HG03025 (cell line): ENCODE results near the gene SERPIND1.
"Not testable (repeated sequence)": the region's sequence is repeated elsewhere in the genome, so short reads cannot be mapped to it uniquely, and the experiment has no call there.

Source experiments
- ATAC-seq: cut with Tn5 transposase; IDR thresholded peaks from one replicate; pipeline ENCODE4 v1.9.1; 2021; ENCODE audit warnings: mild to moderate bottlenecking, moderate library complexity; ENCODE audit not compliant: unreplicated experiment, low FRiP score

The SERPIND1 gene

DNA sequence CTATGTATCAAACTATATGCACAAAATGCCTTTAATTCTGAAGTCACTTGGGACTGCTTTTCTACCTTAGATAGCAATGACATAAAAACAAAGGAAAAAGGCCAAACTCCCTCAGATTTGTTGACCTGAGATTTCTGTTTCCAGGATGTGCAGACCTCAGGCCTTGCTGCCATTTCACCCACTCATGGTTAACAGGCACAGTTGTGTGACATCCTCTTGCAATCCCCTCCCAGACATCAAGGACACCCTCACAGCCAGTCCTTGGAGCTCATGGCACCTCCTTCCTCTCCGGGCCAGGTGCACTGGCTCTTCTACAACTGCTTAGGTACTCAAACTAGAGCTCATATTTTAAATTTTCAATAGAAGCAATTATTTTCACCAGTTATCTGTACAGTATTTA lies 37.3 kb downstream of the SERPIND1 start:
- ATAC-seq: no peak

- ATAC-seq: no peak
Measured at GRCh38 chr22:20811971-20812660, 38.2 kb downstream of the SERPIND1 start.

GRCh38 chr22:20813056-20813455 lies 39.1 kb downstream of the SERPIND1 start:
- ATAC-seq: no peak

DNA sequence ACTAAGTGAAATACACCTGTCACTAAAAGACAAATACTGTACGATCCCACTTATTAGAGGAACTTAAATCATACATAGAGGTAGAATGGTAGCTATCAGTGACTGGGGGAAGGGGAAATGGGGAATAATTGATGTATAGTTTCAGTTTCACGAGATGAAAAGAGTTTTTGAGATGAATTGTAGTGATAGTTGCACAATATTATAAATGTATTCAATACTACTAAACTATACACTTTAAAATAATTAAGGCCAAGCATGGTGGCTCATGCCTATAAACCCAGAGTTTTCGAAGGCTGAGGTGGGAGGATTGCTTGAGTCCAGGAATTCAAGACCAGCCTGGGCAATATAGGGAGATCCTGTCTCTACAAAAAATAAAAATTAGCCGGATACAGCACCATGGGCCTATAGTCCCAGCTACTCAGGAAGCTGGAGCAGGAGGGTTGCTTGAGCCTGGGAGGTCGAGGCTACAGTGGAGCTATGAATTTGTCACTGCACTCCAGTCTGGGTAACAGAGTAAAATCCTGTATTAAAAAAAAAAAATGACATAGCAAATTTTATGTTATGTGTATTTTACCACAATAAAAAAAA lies 40.4 kb downstream of the SERPIND1 start:
- ATAC-seq: no peak

GRCh38 chr22:20815477-20816050 lies 41.7 kb downstream of the SERPIND1 start:
- ATAC-seq: no peak

GRCh38 chr22:20816559-20816958 lies 42.6 kb downstream of the SERPIND1 start:
- no peak for ATAC-seq

DNA sequence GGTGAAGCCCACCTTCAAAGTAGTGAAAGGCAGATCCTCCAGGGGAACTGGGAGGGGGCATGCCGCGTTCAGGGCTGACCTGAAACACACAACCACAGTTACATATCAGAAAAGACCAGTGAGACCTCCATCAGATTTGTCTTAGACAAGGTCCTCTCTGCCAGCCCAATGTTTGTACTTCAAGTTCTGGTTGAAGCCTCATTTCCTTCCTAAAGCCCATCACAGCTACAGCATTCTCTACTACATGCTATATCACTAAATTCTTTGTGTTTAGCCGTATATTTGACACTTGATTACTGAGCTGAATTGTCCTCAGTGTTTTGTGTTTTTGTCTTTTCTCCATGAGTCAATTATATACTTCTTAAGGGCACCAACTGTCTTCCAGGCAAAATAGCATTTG lies 44.6 kb downstream of the SERPIND1 start:
- no peak for ATAC-seq

GRCh38 chr22:20819471-20819870 lies 45.6 kb downstream of the SERPIND1 start:
- no peak for ATAC-seq

GRCh38 chr22:20821717-20822239 lies 47.9 kb downstream of the SERPIND1 start:
- ATAC-seq: not testable (repeated sequence)

DNA sequence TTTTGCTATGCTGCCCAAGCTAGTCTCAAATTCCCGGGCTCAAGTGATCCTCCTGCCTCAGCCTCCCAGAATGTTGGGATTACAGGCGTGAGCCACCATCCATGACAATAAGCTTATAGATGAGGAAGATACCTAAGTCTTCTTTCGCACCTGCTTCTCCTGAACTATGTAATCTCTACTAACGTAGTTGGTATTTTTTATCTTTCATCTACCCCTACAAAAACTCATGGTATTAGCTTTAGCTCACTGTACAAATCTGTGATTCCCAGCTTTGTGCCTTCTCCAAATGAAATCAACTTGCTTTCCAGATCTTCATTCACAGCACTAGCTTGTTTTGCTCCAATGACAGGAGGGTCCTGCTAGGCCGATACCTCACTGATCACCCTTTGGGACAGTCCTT lies 48.3 kb downstream of the SERPIND1 start:
- no peak for ATAC-seq

GRCh38 chr22:20823264-20823663 lies 49.4 kb downstream of the SERPIND1 start:
- no peak for ATAC-seq

- ATAC-seq: not testable (repeated sequence)
Measured at GRCh38 chr22:20825216-20825615, 51.3 kb downstream of the SERPIND1 start.

GRCh38 chr22:20825624-20826023 lies 51.7 kb downstream of the SERPIND1 start:
- ATAC-seq: no peak

- not testable (repeated sequence) for ATAC-seq
Measured at GRCh38 chr22:20826373-20827152, 52.6 kb downstream of the SERPIND1 start.

DNA sequence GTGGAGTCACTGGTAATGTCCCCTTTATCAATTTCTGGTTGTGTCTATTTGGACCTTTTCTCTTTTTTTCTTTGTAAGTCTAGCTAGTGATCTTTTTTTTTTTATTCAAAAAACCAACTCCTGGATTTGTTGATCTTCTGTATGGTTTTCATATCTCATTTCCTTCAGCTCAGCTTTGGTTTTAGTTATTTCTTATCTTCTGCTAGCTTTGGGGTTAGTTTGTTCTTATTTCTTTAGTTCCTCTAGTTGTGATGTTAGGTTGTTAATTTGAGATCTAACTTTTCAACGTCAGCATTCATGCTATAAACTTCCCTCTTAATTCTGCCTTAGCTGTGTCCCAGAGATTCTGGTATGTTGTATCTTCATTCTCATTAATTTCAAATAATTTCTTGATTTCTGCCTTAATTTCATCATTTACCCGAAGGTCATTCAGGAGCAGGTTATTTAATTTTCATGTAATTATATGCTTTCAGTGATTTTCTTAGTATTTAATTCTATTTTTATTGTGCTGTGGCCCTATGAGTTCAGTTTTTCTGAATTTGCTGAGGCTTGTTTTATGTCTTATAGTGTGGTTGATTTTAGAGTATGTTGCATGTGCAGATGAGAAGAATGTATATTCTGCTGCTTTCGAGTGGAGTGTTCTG lies 55.7 kb downstream of the SERPIND1 start:
- no peak for ATAC-seq

DNA sequence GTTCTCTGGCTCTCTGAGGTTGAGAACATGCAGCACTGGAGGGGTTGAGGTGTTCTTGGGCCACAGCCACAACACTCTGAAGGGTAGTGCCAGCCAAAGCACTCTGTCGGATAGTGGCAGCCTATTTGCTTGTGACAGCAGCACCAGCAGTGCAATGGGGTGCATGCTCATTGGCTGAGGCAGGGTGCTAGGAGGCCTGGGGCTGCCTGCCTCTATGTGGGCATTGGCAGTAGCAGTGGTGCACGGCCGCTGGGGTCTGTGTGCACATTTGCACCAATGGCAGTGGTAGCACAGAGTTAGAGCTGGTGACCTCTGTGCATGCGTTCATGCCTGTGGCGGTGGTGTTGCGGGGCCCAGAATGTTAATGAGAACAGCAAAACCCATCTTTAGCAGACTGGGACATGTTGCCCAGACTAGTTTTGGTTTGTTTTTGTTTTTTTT lies 59.3 kb downstream of the SERPIND1 start:
- ATAC-seq: no peak

- no peak for ATAC-seq
Measured at GRCh38 chr22:20834206-20834605, 60.3 kb downstream of the SERPIND1 start.

DNA sequence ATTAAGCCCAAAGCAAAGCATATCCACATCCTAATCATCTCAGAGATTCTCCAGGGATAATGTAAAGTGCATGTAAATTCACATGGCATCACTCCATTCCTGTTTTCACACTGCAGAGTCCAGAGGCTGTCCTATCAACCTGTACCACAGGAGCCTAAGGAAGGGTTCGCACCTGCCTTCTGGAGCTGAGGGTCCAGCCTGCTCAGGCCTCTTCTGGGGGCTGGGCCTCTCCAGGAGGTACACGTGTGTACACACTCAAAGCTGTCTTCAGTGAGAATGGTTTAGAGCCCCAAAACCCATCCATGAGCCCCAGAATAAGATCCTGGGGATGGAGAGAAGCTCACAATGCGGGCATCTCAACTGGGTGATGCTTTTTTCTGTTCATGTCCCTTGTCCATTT lies 60.8 kb downstream of the SERPIND1 start:
- ATAC-seq: no peak
